ENCODE results near the gene PC. TPM values are rescaled to one million over a fixed set of nuclear protein-coding genes. Genes with fewer than 3 reads are reported as not detected.

Gene PC
- total RNA-seq, 1 donor from 2014 or later, result 5.0 TPM

GRCh38 chr11:66841861-66842260, 116.3 kb downstream of the PC start:
- Mint-ChIP-seq H3K36me3 (ENCODE audit: low read depth) (peaks cover 37% of the 10 kb centered on the region), H3K9me3 (no peaks in the 10 kb centered on the region), H3K4me1 (peaks cover 46% of the 10 kb centered on the region), H3K27ac (peak overlapping the region; percentile 88), H3K4me3 (peak overlapping the region; percentile 92), H3K27me3 (no peaks in the 10 kb centered on the region)
- ATAC-seq (ENCODE audit: low read depth) (no peak), DNase-seq (no peak)
- ChIA-PET CTCF (interaction anchor here (1.1 to 1.4 kb wide), 2 partner anchors 8 to 262 kb away, joined by 3 to 5 read pairs; no protein-coding TSS in a partner anchor), POLR2A (interaction anchor here (0.5 to 7.4 kb wide), 15 partner anchors 7 to 469 kb away, joined by 3 to 123 read pairs (median 8); partner anchors contain the start of genes ACTN3, DPP3, PELI3 and RBM14)
- intact Hi-C loops (cut with micrococcal nuclease), result loop anchor here (2.0 to 10.0 kb wide), 2 partner anchors 297 to 789 kb away; partner anchors contain the start of genes ACTN3, SF3B2 and ZDHHC24
- TF ChIP-seq, protein P1, sequence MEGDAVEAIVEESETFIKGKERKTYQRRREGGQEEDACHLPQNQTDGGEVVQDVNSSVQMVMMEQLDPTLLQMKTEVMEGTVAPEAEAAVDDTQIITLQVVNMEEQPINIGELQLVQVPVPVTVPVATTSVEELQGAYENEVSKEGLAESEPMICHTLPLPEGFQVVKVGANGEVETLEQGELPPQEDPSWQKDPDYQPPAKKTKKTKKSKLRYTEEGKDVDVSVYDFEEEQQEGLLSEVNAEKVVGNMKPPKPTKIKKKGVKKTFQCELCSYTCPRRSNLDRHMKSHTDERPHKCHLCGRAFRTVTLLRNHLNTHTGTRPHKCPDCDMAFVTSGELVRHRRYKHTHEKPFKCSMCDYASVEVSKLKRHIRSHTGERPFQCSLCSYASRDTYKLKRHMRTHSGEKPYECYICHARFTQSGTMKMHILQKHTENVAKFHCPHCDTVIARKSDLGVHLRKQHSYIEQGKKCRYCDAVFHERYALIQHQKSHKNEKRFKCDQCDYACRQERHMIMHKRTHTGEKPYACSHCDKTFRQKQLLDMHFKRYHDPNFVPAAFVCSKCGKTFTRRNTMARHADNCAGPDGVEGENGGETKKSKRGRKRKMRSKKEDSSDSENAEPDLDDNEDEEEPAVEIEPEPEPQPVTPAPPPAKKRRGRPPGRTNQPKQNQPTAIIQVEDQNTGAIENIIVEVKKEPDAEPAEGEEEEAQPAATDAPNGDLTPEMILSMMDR (IDR thresholded peaks at IDR 0.05), result no peak

DNA sequence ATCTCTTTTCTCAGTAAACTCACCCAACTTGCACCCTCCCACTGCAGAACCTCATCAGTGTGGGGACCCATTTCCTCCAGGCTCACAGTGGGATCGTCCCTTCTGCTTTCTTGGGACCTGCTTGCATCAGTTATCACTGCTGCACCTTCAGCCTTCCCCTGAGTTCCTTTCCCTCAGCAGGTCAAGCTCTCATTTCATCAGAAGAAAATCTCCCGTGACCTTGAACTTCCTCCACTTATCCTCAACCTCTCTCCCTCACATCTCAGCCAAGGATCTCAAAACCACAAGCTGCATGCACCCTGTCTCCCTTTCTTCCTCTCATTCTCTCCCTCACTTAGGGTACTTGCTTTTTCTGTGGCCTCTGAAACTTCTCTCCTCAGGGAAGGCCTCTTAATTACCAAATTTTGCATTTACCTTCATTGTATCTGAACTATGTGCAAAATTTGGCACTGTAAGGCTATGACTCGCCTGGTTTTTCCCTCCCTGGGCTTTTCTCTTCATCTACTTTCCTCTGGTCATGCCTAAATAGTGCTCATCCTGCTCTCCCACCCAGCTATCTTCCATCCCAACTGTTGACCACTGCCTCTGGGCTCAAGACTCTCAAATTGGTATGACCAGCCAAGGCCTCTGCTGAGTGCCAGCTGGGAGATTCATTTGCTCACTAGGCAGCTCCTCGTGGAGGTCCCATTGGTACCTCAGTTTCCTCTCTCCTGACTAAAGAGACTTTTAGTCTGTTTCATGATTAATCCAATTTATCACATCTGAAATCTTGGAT, 117.7 kb downstream of the PC start:
- Mint-ChIP-seq H3K27ac (peak overlapping the region; percentile 65), H3K9me3 (no peaks in the 10 kb centered on the region), H3K4me1 (peaks cover 51% of the 10 kb centered on the region), H3K4me3 (peak overlapping the region; percentile 5), H3K36me3 (ENCODE audit: low read depth) (peaks cover 32% of the 10 kb centered on the region), H3K27me3 (no peaks in the 10 kb centered on the region)
- no peak for DNase-seq
- TF ChIP-seq, protein P1 (IDR thresholded peaks at IDR 0.05), result no peak
- CTCF ChIA-PET, result interaction anchor here (0.6 to 0.9 kb wide), 2 partner anchors 44 to 542 kb away, joined by 3 to 4 read pairs; no protein-coding TSS in a partner anchor
- POLR2A ChIA-PET, result interaction anchor here (0.7 to 7.4 kb wide), 5 partner anchors 13 to 394 kb away, joined by 3 to 123 read pairs (median 5); no protein-coding TSS in a partner anchor
- intact Hi-C loops (cut with micrococcal nuclease), result loop anchor here (10.0 kb wide), 1 partner anchor 296 kb away; the partner anchor contains the start of genes ACTN3 and ZDHHC24
- no peak for ATAC-seq (ENCODE audit: low read depth)

DNA sequence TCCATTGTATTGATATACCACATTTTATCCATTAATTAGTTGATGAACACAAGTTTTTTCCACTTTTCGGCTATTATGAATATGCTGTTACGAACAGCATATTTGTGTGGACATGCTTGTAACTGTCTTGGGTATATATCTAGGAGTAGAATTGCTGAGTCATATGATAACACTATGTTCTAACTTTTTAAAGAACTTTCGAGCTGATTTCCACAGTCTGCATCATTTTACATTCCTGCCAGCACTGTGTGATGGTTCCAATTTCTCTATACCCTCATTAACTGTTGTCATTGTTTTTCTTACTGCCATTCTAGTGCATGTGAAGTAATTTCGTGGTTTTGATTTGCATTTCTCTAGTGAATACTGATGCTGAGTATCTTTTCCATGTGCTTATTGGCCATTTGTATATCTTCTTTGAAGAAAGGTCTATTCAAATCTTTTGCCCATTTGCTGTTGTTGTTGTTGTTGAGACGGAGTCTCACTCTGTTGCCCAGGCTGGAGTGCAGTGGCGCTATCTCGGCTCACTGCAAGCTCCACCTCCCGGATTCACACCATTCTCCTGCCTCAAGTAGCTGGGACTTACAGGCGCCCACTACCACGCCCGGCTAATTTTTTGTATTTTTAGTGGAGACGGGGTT, 122.3 kb downstream of the PC start:
- H3K4me3 Mint-ChIP-seq, result no peak overlapping the region
- intact Hi-C loops (cut with micrococcal nuclease), result loop anchor here (2.0 kb wide), 1 partner anchor 47 kb away; no protein-coding TSS in a partner anchor
- no peak for ATAC-seq (ENCODE audit: low read depth)
- no peak for DNase-seq
- ChIA-PET CTCF (interaction anchor here (3.6 kb wide), 1 partner anchor 141 kb away, joined by 61 read pairs; no protein-coding TSS in a partner anchor), POLR2A (no interaction called here)
- no peaks in the 10 kb centered on the region for H3K9me3 Mint-ChIP-seq
- H3K36me3 Mint-ChIP-seq (ENCODE audit: low read depth), result peaks cover 35% of the 10 kb centered on the region
- no peaks in the 10 kb centered on the region for H3K27me3 Mint-ChIP-seq
- TF ChIP-seq, protein P1 (IDR thresholded peaks at IDR 0.05), result no peak
- peak overlapping the region; percentile 5 for H3K27ac Mint-ChIP-seq
- peaks cover 31% of the 10 kb centered on the region for H3K4me1 Mint-ChIP-seq

DNA sequence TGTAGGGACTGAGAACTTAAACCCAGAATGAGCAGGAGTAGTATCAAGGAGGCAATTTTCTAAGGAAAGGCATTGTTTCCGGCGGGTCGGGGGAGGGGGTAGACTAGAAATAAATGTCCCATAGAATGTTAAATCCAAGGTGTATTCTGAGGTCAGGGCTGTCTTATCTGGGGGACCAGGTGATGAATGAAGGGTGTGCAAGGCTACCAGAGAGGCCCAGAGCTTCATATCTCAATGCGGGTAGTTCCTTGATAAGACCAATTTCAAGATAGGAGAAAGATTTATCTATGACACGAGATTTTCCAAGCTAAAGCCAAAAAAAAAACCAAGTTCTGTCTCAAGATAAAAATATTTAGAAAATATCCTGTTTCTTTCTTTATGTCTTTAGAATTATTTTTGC, 123.2 kb downstream of the PC start:
- peaks cover 30% of the 10 kb centered on the region for H3K36me3 Mint-ChIP-seq (ENCODE audit: low read depth)
- TF ChIP-seq, protein P1 (IDR thresholded peaks at IDR 0.05), result no peak
- no peaks in the 10 kb centered on the region for H3K27me3 Mint-ChIP-seq
- no peak for ATAC-seq (ENCODE audit: low read depth)
- no peaks in the 10 kb centered on the region for H3K9me3 Mint-ChIP-seq
- H3K4me3 Mint-ChIP-seq, result no peak overlapping the region
- ChIA-PET CTCF (interaction anchor here (0.6 to 3.6 kb wide), 8 partner anchors 8 to 257 kb away, joined by 3 to 61 read pairs (median 3); no protein-coding TSS in a partner anchor), POLR2A (interaction anchor here (1.0 to 1.6 kb wide), 4 partner anchors 8 to 156 kb away, joined by 4 to 11 read pairs (median 4); partner anchors contain the start of gene RCE1)
- DNase-seq, result no peak
- H3K27ac Mint-ChIP-seq, result no peak overlapping the region
- intact Hi-C loops (cut with micrococcal nuclease), result loop anchor here (1.0 to 2.0 kb wide), 5 partner anchors 48 to 427 kb away; no protein-coding TSS in a partner anchor
- H3K4me1 Mint-ChIP-seq, result peaks cover 22% of the 10 kb centered on the region

Measured in activated B cell treated with CpG ODN at 0.5 μM for 24 hours (primary cell).